MCF 10A (cell line): ENCODE data around the gene PLA2G4B. TPM values are rescaled to one million over a fixed set of nuclear protein-coding genes. Genes with fewer than 3 reads are reported as not detected.
A peak's percentile ranks its signal among the peaks of the same experiment; 100 is the strongest.

ENCODE experiments used
- BruUV-seq: library from RNA; stranded (reverse); fragments of 400-500 nt; replicated peaks from 2 replicates; lab custom pipeline; 2021; lab: Mats Ljungman, UMichigan
- CTCF ChIA-PET: fragments of 300-600 bp; sonication (Branson Sonifier 250); formaldehyde crosslinking; extraction: SDS; loops from one replicate; lab custom pipeline; 2021; ENCODE audit warnings: antibody characterized with exemption, inconsistent platforms; lab: Yijun Ruan, JAX
- POLR2A ChIA-PET: fragments of 300-600, 350-650 bp; sonication (Branson Sonifier 250); formaldehyde crosslinking; extraction: SDS; loops from one replicate; lab custom pipeline; 2020; ENCODE audit warnings: antibody characterized with exemption, inconsistent platforms; lab: Yijun Ruan, JAX
- DNase-seq: peaks from one replicate; pipeline ENCODE4 v3.0.0-alpha.2; 2018; ENCODE audit not compliant: unreplicated experiment
- H3K27ac Mint-ChIP-seq: one replicate; pipeline ENCODE4 v1.8.0; 2022; ENCODE audit warnings: mild to moderate bottlenecking, low read depth, mixed read lengths; ENCODE audit not compliant: unreplicated experiment
- H3K27me3 Mint-ChIP-seq: one replicate; pipeline ENCODE4 v1.8.0; 2022; ENCODE audit warnings: mixed read lengths; ENCODE audit not compliant: insufficient read depth, unreplicated experiment
- H3K36me3 Mint-ChIP-seq: one replicate; pipeline ENCODE4 v1.8.0; 2022; ENCODE audit warnings: mild to moderate bottlenecking, moderate library complexity, mixed read lengths; ENCODE audit not compliant: insufficient read depth, unreplicated experiment
- H3K4me1 Mint-ChIP-seq: one replicate; pipeline ENCODE4 v1.8.0; 2022; ENCODE audit warnings: mixed read lengths; ENCODE audit not compliant: insufficient read depth, unreplicated experiment
- H3K4me3 Mint-ChIP-seq: one replicate; pipeline ENCODE4 v1.8.0; 2022; ENCODE audit warnings: mild to moderate bottlenecking, moderate library complexity, mixed read lengths; ENCODE audit not compliant: unreplicated experiment
- H3K9me3 Mint-ChIP-seq: one replicate; pipeline ENCODE4 v1.8.0; 2022; ENCODE audit warnings: mixed read lengths; ENCODE audit not compliant: unreplicated experiment
- CTCF ChIP-seq: fragments of 200-600 bp; IDR thresholded peaks from one replicate; pipeline ENCODE4 v1.8.0; 2022; ENCODE audit warnings: antibody characterized with exemption, mild to moderate bottlenecking; ENCODE audit not compliant: unreplicated experiment
- intact Hi-C: fragments of 100-400 bp; cut with micrococcal nuclease; formaldehyde crosslinking; loops from 2 replicates; pipeline ENCODE4 v1.14.1; 2022
- total RNA-seq: library from RNA; stranded (reverse); gene quantifications from 2 replicates; pipeline ENCODE4 v1.2.3, GENCODE V29; 2022

The PLA2G4B gene
- total RNA-seq, 1 experiment from 2014 or later = 3.8 TPM

- H3K36me3 Mint-ChIP-seq = no peaks in the 10 kb centered on the region
- H3K9me3 Mint-ChIP-seq = no peaks in the 10 kb centered on the region
- POLR2A ChIA-PET = no interaction called here
- no peak for DNase-seq
- no peaks in the 10 kb centered on the region for H3K27me3 Mint-ChIP-seq
- intact Hi-C loops = no loop called here
- peaks cover 18% of the 10 kb centered on the region for H3K4me1 Mint-ChIP-seq
- BruUV-seq = no TSS peak
- CTCF ChIA-PET = no interaction called here
- H3K27ac Mint-ChIP-seq = no peak overlapping the region
- TF ChIP-seq CTCF = no peak
- no peak overlapping the region for H3K4me3 Mint-ChIP-seq
Observed at GRCh38 chr15:41868321-41868720, 29.7 kb downstream of the PLA2G4B start.

- TF ChIP-seq CTCF = no peak
- Mint-ChIP-seq H3K9me3 (no peaks in the 10 kb centered on the region), H3K4me3 (no peak overlapping the region), H3K27me3 (no peaks in the 10 kb centered on the region), H3K27ac (no peak overlapping the region), H3K36me3 (no peaks in the 10 kb centered on the region), H3K4me1 (peaks cover 18% of the 10 kb centered on the region)
- intact Hi-C loops = no loop called here
- no TSS peak for BruUV-seq
- DNase-seq = no peak
- CTCF ChIA-PET = interaction anchor here (0.6 kb wide), 1 partner anchor 929 kb away, joined by 4 read pairs; no protein-coding TSS in a partner anchor
- POLR2A ChIA-PET = interaction anchor here (0.6 kb wide), 1 partner anchor 43 kb away, joined by 3 read pairs; no protein-coding TSS in a partner anchor
Observed at GRCh38 chr15:41869770-41870688, 31.4 kb downstream of the PLA2G4B start.

GRCh38 chr15:41870689-41871081 is 32.0 kb downstream of the PLA2G4B start:
- peak; percentile 63 for DNase-seq
- Mint-ChIP-seq H3K27me3 (no peaks in the 10 kb centered on the region), H3K4me1 (peaks cover 18% of the 10 kb centered on the region), H3K9me3 (no peaks in the 10 kb centered on the region), H3K36me3 (no peaks in the 10 kb centered on the region), H3K27ac (no peak overlapping the region), H3K4me3 (no peak overlapping the region)
- TF ChIP-seq CTCF = no peak
- intact Hi-C loops = no loop called here
- POLR2A ChIA-PET = interaction anchor here (0.6 kb wide), 2 partner anchors 17 to 31 kb away, joined by 3 read pairs; no protein-coding TSS in a partner anchor
- CTCF ChIA-PET = no interaction called here
- BruUV-seq = no TSS peak

- TF ChIP-seq CTCF = no peak
- Mint-ChIP-seq H3K27ac (no peak overlapping the region), H3K9me3 (no peaks in the 10 kb centered on the region), H3K4me3 (no peak overlapping the region), H3K27me3 (no peaks in the 10 kb centered on the region), H3K36me3 (no peaks in the 10 kb centered on the region), H3K4me1 (peaks cover 18% of the 10 kb centered on the region)
- intact Hi-C loops = no loop called here
- POLR2A ChIA-PET = interaction anchor here (0.6 kb wide), 2 partner anchors 18 to 30 kb away, joined by 3 read pairs; no protein-coding TSS in a partner anchor
- CTCF ChIA-PET = interaction anchor here (0.7 kb wide), 1 partner anchor 23 kb away, joined by 3 read pairs; no protein-coding TSS in a partner anchor
- no TSS peak for BruUV-seq
- no peak for DNase-seq
Observed at GRCh38 chr15:41871175-41871905, 32.7 kb downstream of the PLA2G4B start.
